Endothelial cell of umbilical vein (primary cell): Measurements from ENCODE around the gene RUNX2. TPM values are rescaled to one million over a fixed set of nuclear protein-coding genes. Genes with fewer than 3 reads are reported as not detected.

Experiments
- BruUV-seq: library from RNA; stranded (reverse); fragments of 400-500 nt; replicated peaks from 2 replicates; lab custom pipeline; 2021; lab: Mats Ljungman, UMichigan
- CTCF ChIA-PET: fragments of 300-600, 350-600 bp; sonication (Branson Sonifier 250); formaldehyde crosslinking; loops from one replicate; lab custom pipeline; 2021; ENCODE audit warnings: antibody characterized with exemption, inconsistent platforms; lab: Charles Lee
- POLR2A ChIA-PET: fragments of 300-600, 350-600 bp; sonication (Branson Sonifier 250); formaldehyde crosslinking; loops from one replicate; lab custom pipeline; 2021; ENCODE audit warnings: antibody characterized with exemption, inconsistent platforms; lab: Charles Lee
- DNase-seq: peaks from one replicate; pipeline ENCODE4 v3.0.0-alpha.2; 2011; ENCODE audit warnings: low read depth, low spot score
- FAIRE-seq: peaks from 2 replicates; lab custom pipeline; 2011; peaks lifted over from hg19 to GRCh38; lab: Jason Lieb, UNC
- H2AFZ ChIP-seq: 2 replicates; pipeline ENCODE4 v1.6.0; 2012; ENCODE audit warnings: low read depth, low read length, control low read depth, inconsistent platforms
- H3K27ac ChIP-seq: 2 replicates; pipeline ENCODE4 v1.5.1; 2011; ENCODE audit warnings: low read depth, mild to moderate bottlenecking, control low read depth, low read length, moderate library complexity; ENCODE audit not compliant: insufficient read depth
- H3K27me3 ChIP-seq, 2 experiments: 2 replicates each; pipeline versions ENCODE4 v1.6.0 to v1.6.1; 2011; ENCODE audit warnings: low read length in 2 of 2, mixed read lengths in 1 of 2; ENCODE audit not compliant: control insufficient read depth in 2 of 2, insufficient read depth in 2 of 2
- H3K36me3 ChIP-seq, 2 experiments: 2 replicates in 1 of 2; 3 replicates in 1 of 2; pipeline ENCODE4 v1.5.1; 2011; ENCODE audit warnings: low read length in 2 of 2, mild to moderate bottlenecking in 1 of 2, moderate library complexity in 1 of 2; ENCODE audit not compliant: control insufficient read depth in 2 of 2, insufficient read depth in 2 of 2; ENCODE audit errors: extremely low read depth in 1 of 2
- H3K4me1 ChIP-seq: 3 replicates; pipeline ENCODE4 v1.5.1; 2011; ENCODE audit warnings: mild to moderate bottlenecking, low read length; ENCODE audit not compliant: control insufficient read depth, insufficient read depth; ENCODE audit errors: extremely low read depth
- H3K4me2 ChIP-seq: 2 replicates; pipeline ENCODE4 v1.6.1; 2011; ENCODE audit warnings: low read length, control low read depth, mixed read lengths; ENCODE audit not compliant: insufficient read depth
- H3K4me3 ChIP-seq, 3 experiments: fragments of 200-600 bp in 1 of 3; sonication (generic), shearing (Covaris generic) in 1 of 3; replicated peaks in 1 of 3; 2 replicates each; pipeline ENCODE4 v1.5.1; 2011 to 2016; ENCODE audit warnings: control low read depth in 3 of 3, low read length in 3 of 3, mild to moderate bottlenecking in 2 of 3, inconsistent platforms in 1 of 3, low read depth in 1 of 3, moderate library complexity in 1 of 3; ENCODE audit not compliant: insufficient read depth in 1 of 3
- H3K79me2 ChIP-seq: 2 replicates; pipeline ENCODE4 v1.6.0; 2012; ENCODE audit warnings: low read length, inconsistent platforms; ENCODE audit not compliant: control insufficient read depth, insufficient read depth
- H3K9ac ChIP-seq: replicated peaks from 2 replicates; pipeline ENCODE3; 2011; ENCODE audit warnings: low read length, control low read depth; ENCODE audit not compliant: insufficient read depth; ENCODE audit errors: extremely low read depth
- H3K9me1 ChIP-seq: replicated peaks from 3 replicates; pipeline ENCODE4 v1.6.0; 2011; ENCODE audit warnings: mild to moderate bottlenecking, low read length; ENCODE audit not compliant: control insufficient read depth, insufficient read depth; ENCODE audit errors: extremely low read depth
- H3K9me3 ChIP-seq: replicated peaks from 2 replicates; pipeline ENCODE4 v1.5.1; 2012; ENCODE audit warnings: low read length, inconsistent platforms; ENCODE audit not compliant: control insufficient read depth, insufficient read depth
- H4K20me1 ChIP-seq: replicated peaks from 2 replicates; pipeline ENCODE3; 2011; ENCODE audit warnings: mild to moderate bottlenecking, low read length; ENCODE audit not compliant: control insufficient read depth, insufficient read depth; ENCODE audit errors: extremely low read depth
- CTCF ChIP-seq, 2 donors: IDR thresholded peaks; 1 replicate in 1 of 2; 2 replicates in 1 of 2; pipeline ENCODE4 v1.5.1; 2011; ENCODE audit warnings: low read length in 2 of 2, mild to moderate bottlenecking in 2 of 2, moderate library complexity in 2 of 2, control low read depth in 1 of 2, inconsistent platforms in 1 of 2, low read depth in 1 of 2; ENCODE audit not compliant: insufficient read depth in 1 of 2; ENCODE audit errors: extremely low read depth in 1 of 2
- EZH2 ChIP-seq: IDR thresholded peaks from 2 replicates; pipeline ENCODE4 v1.6.1; 2012; ENCODE audit warnings: borderline replicate concordance, low read depth, mild to moderate bottlenecking, moderate library complexity, low read length, inconsistent platforms; ENCODE audit not compliant: severe bottlenecking
- FOS ChIP-seq: IDR thresholded peaks from 2 replicates; pipeline ENCODE4 v1.6.1; 2011; ENCODE audit warnings: mild to moderate bottlenecking, low read length, moderate library complexity, borderline replicate concordance; ENCODE audit not compliant: insufficient read depth
- GATA2 ChIP-seq: IDR thresholded peaks from 2 replicates; pipeline ENCODE4 v1.7.0; 2011; ENCODE audit warnings: low read depth, mild to moderate bottlenecking, moderate library complexity, mixed read lengths, low read length; ENCODE audit not compliant: insufficient read length, insufficient read depth
- JUN ChIP-seq: IDR thresholded peaks from 2 replicates; pipeline ENCODE4 v1.6.1; 2011; ENCODE audit warnings: borderline replicate concordance, low read depth; ENCODE audit not compliant: insufficient read length, insufficient read depth
- MAX ChIP-seq: IDR thresholded peaks from 2 replicates; pipeline ENCODE4 v1.6.1; 2011; ENCODE audit not compliant: insufficient read depth, insufficient read length
- MYC ChIP-seq: IDR thresholded peaks from one replicate; pipeline ENCODE4 v1.6.1; 2011; ENCODE audit warnings: mild to moderate bottlenecking, low read depth, low read length
- POLR2A ChIP-seq: IDR thresholded peaks from 2 replicates; pipeline ENCODE4 v1.6.1; 2012; ENCODE audit warnings: low read depth, mild to moderate bottlenecking, control low read depth, low read length
- POLR2AphosphoS5 ChIP-seq: IDR thresholded peaks from 2 replicates; pipeline ENCODE4 v1.6.1; 2012; ENCODE audit warnings: low read depth, mild to moderate bottlenecking, control low read depth, low read length, moderate library complexity; ENCODE audit not compliant: insufficient read depth
- dilution Hi-C: fragments of 300-500 bp; cut with MboI; formaldehyde crosslinking; loops from one replicate; pipeline ENCODE4 v1.15.0; 2019; ENCODE audit warnings: low sequenced_read_pairs; ENCODE audit not compliant: extremely low pct_ligation_motif_present
- intact Hi-C: fragments of 100-400 bp; cut with micrococcal nuclease; formaldehyde crosslinking; loops from one replicate; pipeline ENCODE4 v1.10.0; 2022
- polyA plus RNA-seq, 4 experiments: library from polyadenylated mRNA; depleted of rRNA in 3 of 4; stranded (reverse) in 3 of 4; unstranded in 1 of 4; fragments of >200 nt; gene quantifications; 2 replicates each; pipeline versions ENCODE4 v1.2.1 to v1.2.3, GENCODE V29; 2011 to 2012; ENCODE audit warnings: missing spikeins in 1 of 4
- total RNA-seq: library from RNA; stranded (reverse); gene quantifications from 2 replicates; pipeline ENCODE4 v1.2.3, GENCODE V29; 2021

RUNX2 gene
- total and polyA plus RNA-seq, 2 donors (not counting 3 experiments of a cell fraction or from before 2014, with no cell fraction given) = 0.06 TPM; not detected in 1

GRCh38 chr6:45498591-45498990, 170.5 kb downstream of the RUNX2 start:
- Histone ChIP-seq H3K36me3 (no peaks in the 10 kb centered on the region), H3K79me2 (no peaks in the 10 kb centered on the region), H3K27me3 (no peaks in the 10 kb centered on the region), H3K4me3 (no peak overlapping the region), H4K20me1 (no peaks in the 10 kb centered on the region), H3K9me3 (no peaks in the 10 kb centered on the region), H3K4me1 (peaks cover 3% of the 10 kb centered on the region), H3K9me1 (no peaks in the 10 kb centered on the region), H3K27ac (no peak overlapping the region), H3K9ac (no peak overlapping the region), H2AFZ (no peak overlapping the region), H3K4me2 (no peak overlapping the region)
- intact Hi-C loops (no loop called here), dilution Hi-C loops (no loop called here)
- FAIRE-seq = no peak
- CTCF ChIA-PET = no interaction called here
- POLR2A ChIA-PET = no interaction called here
- no peak for DNase-seq
- TF ChIP-seq MAX = no peak
- TF ChIP-seq MYC = no peak
- TF ChIP-seq GATA2 = no peak
- no peak for TF ChIP-seq POLR2AphosphoS5
- no peak for TF ChIP-seq CTCF (IDR thresholded peaks at IDR 0.05; ENCODE audit: extremely low read depth in 1 of 2, insufficient read depth in 1 of 2, low read depth in 1 of 2, low read length in 2 of 2)
- TF ChIP-seq EZH2 = no peak
- no peak for TF ChIP-seq JUN
- no peak for TF ChIP-seq FOS
- TF ChIP-seq POLR2A = no peak
- BruUV-seq = no TSS peak
